GM20431 (cell line): Measurements from ENCODE around the gene FNIP2.
"Not testable (repeated sequence)": the region's sequence is repeated elsewhere in the genome, so short reads cannot be mapped to it uniquely, and the experiment has no call there.

Experiments used
- in situ Hi-C: fragments of 300-500 bp; cut with MseI, MboI; formaldehyde crosslinking; loops from one replicate; pipeline ENCODE4 v1.15.0; 2020; ENCODE audit warnings: low sequenced_read_pairs; ENCODE audit not compliant: unreplicated experiment

The FNIP2 gene

GRCh38 chr4:158768555-158769174, at the start of gene FNIP2:
Gene FNIP2, plus strand, starts transcription at chr4:158769026. Its CDS starts 187 bp downstream, at chr4:158769213.
- in situ Hi-C loops, result no loop called here

GRCh38 chr4:158721680-158722079, 47.1 kb upstream of the FNIP2 start:
- in situ Hi-C loops, result loop anchor here (25.0 kb wide), 1 partner anchor 716 kb away; no protein-coding TSS in a partner anchor

- in situ Hi-C loops, result loop anchor here (25.0 kb wide), 1 partner anchor 715 kb away; no protein-coding TSS in a partner anchor
These were observed 46.4 kb upstream of the FNIP2 start for GRCh38 chr4:158722291-158722916.

GRCh38 chr4:158722917-158723793, 45.7 kb upstream of the FNIP2 start, which contains the start of gene PPID:
Gene PPID, minus strand, starts transcription at chr4:158723396. Its CDS starts 108 bp downstream, at chr4:158723288.
- in situ Hi-C loops, result loop anchor here (25.0 kb wide), 1 partner anchor 714 kb away; no protein-coding TSS in a partner anchor

GRCh38 chr4:158724637-158725036, 44.2 kb upstream of the FNIP2 start:
- in situ Hi-C loops, result loop anchor here (25.0 kb wide), 2 partner anchors 113 to 713 kb away; no protein-coding TSS in a partner anchor

- in situ Hi-C loops, result loop anchor here (25.0 kb wide), 1 partner anchor 111 kb away; no protein-coding TSS in a partner anchor
These were observed 42.2 kb upstream of the FNIP2 start for GRCh38 chr4:158726633-158727032.

GRCh38 chr4:158728236-158728635, 40.6 kb upstream of the FNIP2 start:
- in situ Hi-C loops, result loop anchor here (25.0 kb wide), 1 partner anchor 109 kb away; no protein-coding TSS in a partner anchor

- in situ Hi-C loops, result loop anchor here (25.0 kb wide), 1 partner anchor 107 kb away; no protein-coding TSS in a partner anchor
These were observed 38.9 kb upstream of the FNIP2 start for GRCh38 chr4:158729716-158730559.

GRCh38 chr4:158738866-158739265, 30.0 kb upstream of the FNIP2 start:
- in situ Hi-C loops, result loop anchor here (25.0 kb wide), 1 partner anchor 98 kb away; no protein-coding TSS in a partner anchor

- in situ Hi-C loops, result loop anchor here (25.0 kb wide), 1 partner anchor 98 kb away; no protein-coding TSS in a partner anchor
These were observed 29.2 kb upstream of the FNIP2 start for GRCh38 chr4:158739600-158739999.

GRCh38 chr4:158741326-158742021, 27.4 kb upstream of the FNIP2 start:
- in situ Hi-C loops, result loop anchor here (25.0 kb wide), 1 partner anchor 96 kb away; no protein-coding TSS in a partner anchor

GRCh38 chr4:158746537-158746936, 22.3 kb upstream of the FNIP2 start:
- in situ Hi-C loops, result loop anchor here (25.0 kb wide), 1 partner anchor 91 kb away; no protein-coding TSS in a partner anchor

- in situ Hi-C loops, result no loop called here
These were observed 18.4 kb upstream of the FNIP2 start for GRCh38 chr4:158750379-158750778.

GRCh38 chr4:158754385-158755180, 14.2 kb upstream of the FNIP2 start:
- in situ Hi-C loops, result no loop called here

- in situ Hi-C loops, result not testable (repeated sequence)
These were observed 13.0 kb upstream of the FNIP2 start for GRCh38 chr4:158755819-158756218.

- in situ Hi-C loops, result no loop called here
These were observed 12.2 kb upstream of the FNIP2 start for GRCh38 chr4:158756588-158756987.

GRCh38 chr4:158758142-158758541, 10.7 kb upstream of the FNIP2 start:
- in situ Hi-C loops, result no loop called here

GRCh38 chr4:158758703-158759102, 10.1 kb upstream of the FNIP2 start:
- in situ Hi-C loops, result no loop called here
